ENCODE data around the gene GABBR2.
A peak's percentile ranks its signal among the peaks of the same experiment; 100 is the strongest.

GABBR2 gene

GRCh38 chr9:98367371-98367900 lies 341.3 kb downstream of the GABBR2 start:
- DNase-seq (ENCODE audit: low read depth), result peak; percentile 49
- no peak for TF ChIP-seq CTCF (conservative IDR thresholded peaks at IDR 0.05; ENCODE audit: low read length)
- H3K4me3 ChIP-seq (ENCODE audit: low read length), result no peak overlapping the region

DNA sequence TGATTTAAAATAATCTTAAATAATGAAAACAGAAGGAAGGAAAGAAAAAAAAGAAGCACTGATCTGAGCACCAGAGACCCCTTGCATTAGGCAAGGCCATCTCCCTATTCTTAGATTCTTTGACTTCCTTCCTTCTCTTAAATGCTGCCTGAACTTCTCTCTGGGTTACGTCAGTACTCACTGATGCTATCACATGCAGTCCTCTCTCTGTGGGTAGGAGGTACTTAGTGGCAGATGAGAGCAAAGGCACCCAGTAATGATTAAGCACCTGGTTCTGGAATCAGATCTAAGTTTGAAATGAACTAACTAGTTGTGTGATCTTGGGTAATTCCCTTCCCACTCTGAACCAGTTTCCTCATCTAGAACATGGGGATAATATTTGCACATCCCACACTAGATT lies 343.0 kb downstream of the GABBR2 start:
- H3K4me3 ChIP-seq (ENCODE audit: low read length), result no peak overlapping the region
- no peak for DNase-seq (ENCODE audit: low read depth)
- no peak for TF ChIP-seq CTCF (conservative IDR thresholded peaks at IDR 0.05; ENCODE audit: low read length)

- peak; percentile 57 for TF ChIP-seq CTCF (conservative IDR thresholded peaks at IDR 0.05; ENCODE audit: low read length)
- peak; percentile 28 for DNase-seq (ENCODE audit: low read depth)
- no peak overlapping the region for H3K4me3 ChIP-seq (ENCODE audit: low read length)
Measured at GRCh38 chr9:98365227-98365669, 343.5 kb downstream of the GABBR2 start.

GRCh38 chr9:98364086-98364485 lies 344.6 kb downstream of the GABBR2 start:
- TF ChIP-seq CTCF (conservative IDR thresholded peaks at IDR 0.05; ENCODE audit: low read length), result no peak
- no peak overlapping the region for H3K4me3 ChIP-seq (ENCODE audit: low read length)
- no peak for DNase-seq (ENCODE audit: low read depth)

- no peak for DNase-seq (ENCODE audit: low read depth)
- TF ChIP-seq CTCF (conservative IDR thresholded peaks at IDR 0.05; ENCODE audit: low read length), result no peak
Measured at GRCh38 chr9:98363644-98364043, 345.1 kb downstream of the GABBR2 start.

GRCh38 chr9:98362624-98363252 lies 346.0 kb downstream of the GABBR2 start:
- TF ChIP-seq CTCF (conservative IDR thresholded peaks at IDR 0.05; ENCODE audit: low read length), result no peak
- no peak for DNase-seq (ENCODE audit: low read depth)
- no peak overlapping the region for H3K4me3 ChIP-seq (ENCODE audit: low read length)

More at GRCh38 chr9:98363644-98364043, 345.1 kb downstream of the GABBR2 start:
- no peak overlapping the region for H3K4me3 ChIP-seq (ENCODE audit: low read length)

DNA sequence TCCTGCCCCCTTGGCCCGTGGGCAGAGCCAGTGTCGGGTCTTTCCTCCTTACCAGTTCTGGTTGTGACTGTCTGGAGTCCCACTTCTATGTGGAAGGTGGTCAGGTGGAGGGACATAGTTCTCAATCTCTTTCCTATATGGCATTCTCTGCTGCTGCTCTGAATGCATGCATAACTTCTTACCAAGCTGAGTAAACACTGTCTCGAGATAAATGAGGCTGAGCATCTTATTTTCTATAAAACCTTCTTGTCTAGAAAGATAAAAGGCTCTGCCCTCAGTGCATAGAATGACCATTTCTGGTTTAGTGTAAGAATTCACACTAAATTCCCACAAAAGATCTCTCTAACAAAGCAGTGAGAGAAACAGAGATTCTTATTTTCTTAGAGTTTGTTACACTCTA lies 347.1 kb downstream of the GABBR2 start:
- DNase-seq (ENCODE audit: low read depth), result no peak
- H3K4me3 ChIP-seq (ENCODE audit: low read length), result no peak overlapping the region
- TF ChIP-seq CTCF (conservative IDR thresholded peaks at IDR 0.05; ENCODE audit: low read length), result no peak

Measured in AG10803 (cell line).